AG08395 (cell line): Measurements from ENCODE around the gene ENOX1.
"Not testable (repeated sequence)": the region's sequence is repeated elsewhere in the genome, so short reads cannot be mapped to it uniquely, and the experiment has no call there.

Source experiments
- DNase-seq: peaks from one replicate; pipeline ENCODE4 v3.0.0; 2012; ENCODE audit warnings: mixed read lengths, low spot score

The ENOX1 gene

DNA sequence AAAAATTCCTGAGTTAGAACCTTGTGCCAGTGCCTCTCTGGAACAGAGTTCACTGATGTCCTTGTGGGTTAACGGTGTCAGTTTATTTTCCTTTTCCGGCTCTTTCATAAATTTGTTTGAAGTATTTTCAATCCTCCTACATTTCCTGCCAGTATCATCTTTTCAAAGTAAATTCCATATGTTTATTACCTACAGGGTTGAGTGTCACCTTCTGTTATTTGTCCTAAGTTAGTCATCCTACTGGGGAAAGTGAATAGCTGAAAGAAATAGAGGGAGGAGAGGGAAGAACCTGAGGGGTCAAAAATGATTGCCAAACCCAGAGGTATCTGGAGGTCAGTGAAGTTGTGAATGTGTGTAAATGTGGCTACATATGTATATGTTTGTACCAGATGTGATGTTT is 582.2 kb downstream of the ENOX1 start:
- no peak for DNase-seq

DNA sequence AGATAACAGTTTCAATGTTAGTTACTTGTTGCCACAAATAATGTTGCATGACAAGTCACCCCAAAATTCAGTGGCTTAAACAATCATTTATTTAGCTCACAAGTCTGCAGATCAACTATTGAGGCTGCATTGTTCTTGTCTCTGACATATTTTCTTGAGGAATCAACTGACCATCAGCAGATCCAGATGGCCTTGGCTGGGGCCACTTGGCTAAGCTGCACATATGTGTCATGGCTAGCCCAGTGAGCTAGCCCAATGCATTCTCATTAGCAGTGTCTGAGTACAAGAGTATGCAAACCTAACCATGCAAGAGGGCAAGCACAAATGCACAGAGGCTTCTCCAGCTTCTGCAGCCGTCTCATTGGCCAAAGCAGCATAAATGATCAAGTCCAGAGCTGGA is 583.0 kb downstream of the ENOX1 start:
- peak; percentile 26 for DNase-seq

DNA sequence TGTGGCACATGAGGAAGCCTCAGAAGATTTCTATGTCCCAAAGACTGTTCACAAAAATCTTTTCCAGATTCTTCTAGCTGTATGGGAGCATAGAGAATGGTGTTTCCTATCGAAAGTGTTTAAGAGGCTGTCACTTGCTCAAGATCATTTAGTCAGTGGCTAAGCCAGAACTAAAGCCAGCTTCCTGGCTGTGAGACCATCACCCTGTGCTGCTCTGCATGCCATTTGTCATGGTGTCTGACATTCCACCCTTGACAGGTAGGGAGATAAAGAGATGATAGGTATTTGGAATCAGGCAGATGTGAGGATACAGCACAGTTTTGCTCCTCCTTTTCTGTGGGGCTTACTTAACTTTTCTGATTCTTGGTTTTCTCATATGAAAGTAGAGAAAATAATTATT is 586.0 kb downstream of the ENOX1 start:
- DNase-seq, result no peak

DNA sequence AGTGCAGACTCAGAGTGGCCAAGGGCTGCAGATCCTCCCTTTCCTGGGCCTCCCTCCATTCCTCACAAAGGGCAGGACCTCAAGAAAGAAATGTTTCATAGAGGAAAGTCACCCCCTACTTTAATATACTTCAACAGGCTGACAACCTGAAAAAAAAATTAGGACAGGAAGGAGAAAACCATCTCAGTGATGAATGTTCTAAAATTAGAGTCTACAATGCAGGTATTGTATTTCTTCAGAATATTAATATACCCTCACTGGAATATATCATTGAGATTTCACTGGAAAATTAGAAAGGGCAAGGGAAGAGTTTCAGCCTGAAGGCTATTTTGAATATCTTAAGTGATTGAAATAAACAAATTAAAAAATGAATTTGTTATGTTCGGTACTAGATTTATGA is 586.5 kb downstream of the ENOX1 start:
- no peak for DNase-seq

DNA sequence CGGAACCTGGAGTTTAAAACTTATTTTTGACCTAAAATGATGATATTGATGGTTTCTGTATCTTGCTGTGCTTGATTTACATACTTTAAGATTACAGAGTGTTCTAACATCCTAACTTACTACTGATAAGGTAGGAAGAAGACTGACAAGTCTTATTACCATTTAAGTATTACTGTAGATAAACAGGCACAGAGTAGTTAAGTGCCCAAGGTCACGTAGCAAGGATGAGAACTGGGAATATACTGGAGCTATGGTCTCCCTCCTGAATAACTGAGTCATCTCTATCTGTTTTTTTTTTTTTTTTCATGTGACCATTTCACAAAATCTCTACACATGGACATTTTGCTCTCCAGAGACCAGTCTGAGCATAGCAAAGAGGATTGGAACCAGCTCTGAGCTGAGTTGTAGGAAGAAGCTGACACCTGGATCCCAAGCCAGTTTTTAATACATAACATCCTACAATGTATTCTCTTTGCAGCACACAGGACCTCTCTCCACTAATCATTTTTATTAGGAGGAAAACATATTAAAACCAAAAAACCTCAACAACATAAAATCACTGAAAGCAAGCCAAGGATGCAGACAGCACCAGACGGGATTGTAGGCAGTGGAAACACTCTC is 589.9 kb downstream of the ENOX1 start:
- peak; percentile 7 for DNase-seq

DNA sequence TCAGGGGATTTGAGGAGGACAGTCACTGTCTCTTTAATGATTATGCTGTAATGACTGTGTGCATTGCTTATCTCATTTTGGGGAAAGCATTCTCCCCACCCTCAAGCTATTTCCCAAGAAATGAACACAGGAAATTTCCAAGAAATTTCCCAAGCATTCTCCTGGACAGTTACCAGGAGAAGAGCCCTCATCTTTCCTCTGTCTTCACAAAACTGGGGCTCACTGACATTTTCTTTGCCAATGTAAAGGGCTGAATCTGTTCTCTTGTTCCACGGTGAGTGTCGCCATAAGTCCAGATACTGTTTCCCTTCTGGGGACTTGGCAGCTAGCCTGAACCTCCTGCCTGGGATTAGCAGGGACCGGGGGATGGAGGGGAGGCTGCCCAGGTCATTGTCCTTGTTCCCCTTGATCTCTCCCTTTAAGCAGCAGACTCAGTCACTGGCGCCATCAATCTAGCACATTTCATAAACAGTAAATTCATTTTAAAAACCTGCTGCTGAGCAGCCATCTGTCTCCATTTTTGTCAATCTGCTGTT is 590.6 kb downstream of the ENOX1 start:
- DNase-seq, result no peak

DNA sequence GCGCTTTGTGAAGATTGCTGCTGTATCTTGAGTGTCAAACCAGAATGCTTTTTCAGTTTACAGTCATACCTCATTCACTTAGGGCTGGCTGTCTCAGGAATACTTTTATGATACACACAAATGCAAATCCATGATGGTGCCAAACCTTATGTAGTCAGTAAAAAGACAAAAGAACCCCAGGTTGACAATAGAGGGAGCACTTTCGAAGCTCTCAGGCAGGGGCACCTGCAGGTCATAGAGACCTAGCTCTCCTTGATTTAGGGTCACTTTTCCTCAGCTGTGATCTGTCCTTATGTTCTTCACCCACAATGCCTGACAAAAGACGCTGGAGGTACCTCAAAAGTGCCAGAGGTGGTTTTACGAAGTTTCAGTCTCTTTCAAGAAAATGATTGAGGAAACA is 591.2 kb downstream of the ENOX1 start:
- DNase-seq, result no peak

DNA sequence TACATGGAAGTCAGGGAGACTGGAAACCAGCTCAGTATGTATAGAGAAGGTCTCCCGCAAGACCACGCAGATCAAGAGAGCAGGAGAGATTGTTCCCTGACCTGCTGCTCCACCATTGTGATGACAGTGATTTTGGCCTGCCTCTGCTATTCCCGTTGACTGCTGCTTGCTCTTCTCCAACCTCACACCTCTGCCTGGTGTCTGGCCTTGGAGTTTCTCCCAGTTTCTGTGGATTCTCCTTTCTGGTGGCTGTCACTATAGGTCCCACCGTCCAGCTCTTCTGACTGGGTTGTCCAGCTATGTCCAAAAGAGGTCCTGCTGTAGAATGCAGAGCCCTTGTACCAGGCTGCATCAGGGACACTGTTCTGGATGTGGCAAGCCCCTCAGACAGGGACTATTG is 591.7 kb downstream of the ENOX1 start:
- DNase-seq, result no peak

DNA sequence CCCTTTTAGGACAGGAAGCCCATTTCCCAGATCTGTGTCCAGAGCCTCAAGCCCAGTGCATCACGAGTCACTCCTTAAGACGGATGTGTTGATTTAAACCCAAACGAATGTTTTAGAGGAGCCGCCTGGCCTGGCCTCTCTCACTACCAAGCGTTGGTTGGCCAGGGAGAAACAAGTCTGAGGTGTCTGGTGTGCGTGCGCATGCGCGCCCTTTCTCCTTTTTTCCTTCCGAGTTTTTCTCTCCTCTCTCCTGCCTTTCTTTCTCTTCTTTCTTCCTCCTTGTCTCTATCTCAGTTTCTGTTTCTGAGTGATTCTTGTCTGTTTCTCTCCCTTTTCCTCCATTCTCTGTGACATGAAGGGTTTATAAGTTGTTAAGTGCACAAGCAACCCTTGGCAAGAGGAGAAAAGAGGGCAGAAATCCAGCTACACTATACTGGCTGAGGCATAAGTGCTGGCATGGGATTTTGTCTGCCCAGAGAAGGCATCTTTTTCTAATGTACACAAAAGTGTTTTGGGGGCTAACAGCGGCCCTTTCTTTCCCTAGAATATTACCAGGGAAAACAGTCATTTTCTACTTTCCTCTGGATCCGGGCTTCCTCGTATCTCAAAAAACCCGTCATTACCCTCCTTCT is 592.9 kb downstream of the ENOX1 start:
- no peak for DNase-seq

DNA sequence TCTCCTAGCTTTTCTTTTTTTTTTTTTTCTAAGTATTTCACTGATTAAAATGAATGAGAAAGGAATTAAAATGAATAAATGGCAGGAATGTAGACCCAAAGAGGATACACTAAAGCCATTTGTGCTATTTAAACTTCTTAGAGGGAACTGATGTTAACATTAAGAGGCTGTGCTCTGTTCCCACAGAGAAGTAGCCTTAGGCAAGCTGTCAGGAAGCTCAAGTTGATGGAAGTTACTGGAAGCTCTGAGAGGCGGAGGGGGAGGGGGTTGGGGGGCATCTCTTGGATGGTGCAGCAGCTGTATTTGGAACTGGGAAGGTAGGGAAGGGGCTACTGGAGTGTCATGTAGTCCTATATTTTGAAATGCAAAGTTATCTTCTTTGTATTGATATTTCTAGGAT is 595.2 kb downstream of the ENOX1 start:
- DNase-seq, result no peak

DNA sequence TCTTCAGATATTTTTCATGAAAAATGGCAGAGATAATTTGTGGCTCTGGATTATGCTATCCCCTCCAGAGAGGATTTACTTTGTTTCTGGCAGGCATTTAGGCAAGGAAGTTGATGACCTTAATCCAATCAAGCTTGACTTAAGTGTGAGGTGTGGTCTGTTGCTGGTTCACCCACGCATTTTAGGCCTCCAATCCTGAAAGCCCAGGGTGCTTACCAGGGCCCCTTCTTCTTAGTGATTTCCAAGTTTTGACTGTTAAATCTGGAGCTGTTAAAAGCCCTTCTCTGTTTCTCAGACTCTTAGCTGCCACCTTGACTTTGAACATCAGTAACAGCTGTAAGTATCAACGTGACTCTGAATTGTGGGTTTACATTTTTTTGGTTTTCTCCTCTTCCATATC is 601.5 kb downstream of the ENOX1 start:
- DNase-seq, result no peak

DNA sequence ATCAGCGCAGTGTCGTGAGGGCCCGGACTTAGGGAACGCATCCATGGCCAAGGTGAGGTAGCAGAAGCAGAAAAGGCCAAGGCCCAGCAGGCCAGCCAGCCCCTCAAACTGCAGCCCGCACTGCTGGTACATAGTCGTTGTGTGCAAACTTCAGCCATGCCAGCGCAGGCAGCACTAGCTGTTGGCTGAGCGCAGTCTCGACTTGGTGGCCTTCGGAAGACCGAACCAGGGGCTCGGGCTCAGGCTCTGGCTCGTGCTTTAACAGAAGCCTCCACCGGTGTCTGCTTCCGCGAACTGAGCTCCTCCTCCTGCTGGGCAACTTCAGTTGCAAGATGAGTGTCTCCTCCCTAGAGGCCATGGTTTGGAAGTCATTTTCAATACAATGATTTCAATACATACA is 605.9 kb downstream of the ENOX1 start:
- DNase-seq, result no peak

DNA sequence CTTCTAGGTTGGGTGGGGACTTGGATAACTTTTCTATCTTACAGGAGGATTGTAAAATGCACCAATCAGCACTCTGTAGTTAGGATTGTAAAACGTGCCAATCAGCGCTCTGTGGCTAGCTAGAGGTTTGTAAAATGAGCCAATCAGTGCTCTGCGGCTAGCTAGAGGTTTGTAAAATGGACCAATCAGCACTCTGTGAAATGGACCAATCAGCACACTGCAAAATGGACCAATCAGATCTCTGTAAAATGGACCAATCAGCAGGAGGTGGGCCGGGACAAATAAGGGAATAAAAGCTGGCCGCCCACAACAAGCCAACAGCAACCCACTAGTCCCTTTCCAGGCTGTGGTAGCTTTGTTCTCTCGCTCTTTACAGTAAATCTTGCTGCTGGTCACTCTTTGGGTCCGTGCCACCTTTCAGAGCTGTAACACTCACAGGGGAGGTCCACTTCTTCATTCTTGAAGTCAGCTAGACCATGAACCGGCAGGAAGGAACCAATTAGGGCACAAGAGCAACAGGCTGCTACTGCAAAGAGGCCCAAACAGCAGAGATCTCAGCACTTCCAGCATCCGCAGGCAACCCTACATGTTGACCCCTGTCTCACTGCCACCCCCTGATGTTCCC is 606.6 kb downstream of the ENOX1 start:
- DNase-seq, result no peak

DNA sequence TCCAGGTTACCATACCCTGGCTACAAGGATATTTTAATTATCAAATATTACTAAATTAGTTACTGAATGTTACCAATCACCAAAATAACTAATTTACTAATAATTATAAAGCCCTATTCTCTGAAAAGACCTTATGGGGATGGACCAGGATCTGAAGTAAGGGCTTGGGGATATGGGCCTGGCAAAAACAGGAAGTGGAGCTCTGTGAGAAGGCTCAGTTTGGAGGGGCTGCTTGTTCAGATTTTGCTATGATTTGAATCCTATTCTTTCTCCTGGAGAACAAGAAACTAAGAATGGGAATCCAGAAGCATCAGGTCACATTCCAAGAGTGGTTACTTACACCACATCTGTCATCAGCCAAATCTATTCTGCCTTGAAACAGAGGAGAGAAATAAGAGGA is 615.3 kb downstream of the ENOX1 start:
- no peak for DNase-seq

DNA sequence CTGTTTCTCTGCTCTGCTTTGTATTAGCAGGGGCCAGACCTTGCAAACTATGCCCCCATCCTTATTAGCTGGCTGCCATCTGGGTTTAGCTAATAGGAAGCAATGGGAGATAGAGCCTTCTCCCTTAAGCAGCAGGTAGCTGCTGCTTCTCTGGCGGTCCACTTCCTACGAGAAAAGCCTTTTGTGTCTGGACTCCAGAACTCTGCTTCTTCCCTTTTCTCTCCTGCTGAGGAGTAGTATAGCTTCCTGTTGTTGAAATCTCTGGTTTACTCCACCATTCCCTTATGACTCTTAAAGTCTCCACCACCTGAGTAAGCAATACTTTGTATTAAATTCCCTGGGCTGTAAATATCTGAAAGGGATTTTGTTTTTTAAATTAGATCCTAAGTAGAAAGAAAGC is 616.3 kb downstream of the ENOX1 start:
- no peak for DNase-seq

DNA sequence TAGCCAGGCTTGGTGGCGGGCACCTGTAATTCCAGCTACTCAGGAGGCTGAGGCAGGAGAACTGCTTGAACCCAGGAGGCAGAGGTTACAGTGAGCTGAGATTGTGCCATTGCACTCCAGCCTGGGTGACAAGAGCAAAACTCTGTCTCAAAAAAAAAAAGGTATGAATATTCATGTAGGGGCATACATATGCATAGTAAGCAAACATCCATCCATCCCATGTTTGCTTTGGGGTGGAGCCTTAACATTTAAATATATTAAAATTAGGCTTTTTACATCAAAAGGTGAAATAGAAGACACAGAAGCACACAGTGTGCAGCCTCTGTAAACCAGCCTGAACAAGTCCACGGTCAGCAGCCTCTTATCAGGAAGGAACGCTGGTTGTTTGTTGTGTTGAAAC is 618.3 kb downstream of the ENOX1 start:
- DNase-seq, result not testable (repeated sequence)

DNA sequence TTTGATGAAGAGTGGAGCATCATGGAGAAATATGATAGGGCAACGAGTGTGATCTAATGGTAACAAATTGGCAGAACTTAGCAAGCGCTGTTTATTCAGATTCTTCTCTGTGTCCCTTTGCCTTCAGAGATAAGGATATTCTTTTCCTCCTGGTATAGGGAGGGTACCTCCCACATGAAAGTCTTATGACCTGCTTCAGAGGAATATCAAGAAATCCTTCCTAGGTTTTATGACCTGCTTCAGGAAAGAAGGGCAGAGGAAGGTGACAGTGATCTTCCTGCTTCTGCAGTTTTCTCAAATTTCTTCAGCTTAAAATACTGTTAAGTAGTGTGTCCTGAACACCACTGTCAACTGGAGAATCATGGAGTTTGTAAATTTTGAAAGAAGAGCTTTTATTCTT is 619.0 kb downstream of the ENOX1 start:
- no peak for DNase-seq

DNA sequence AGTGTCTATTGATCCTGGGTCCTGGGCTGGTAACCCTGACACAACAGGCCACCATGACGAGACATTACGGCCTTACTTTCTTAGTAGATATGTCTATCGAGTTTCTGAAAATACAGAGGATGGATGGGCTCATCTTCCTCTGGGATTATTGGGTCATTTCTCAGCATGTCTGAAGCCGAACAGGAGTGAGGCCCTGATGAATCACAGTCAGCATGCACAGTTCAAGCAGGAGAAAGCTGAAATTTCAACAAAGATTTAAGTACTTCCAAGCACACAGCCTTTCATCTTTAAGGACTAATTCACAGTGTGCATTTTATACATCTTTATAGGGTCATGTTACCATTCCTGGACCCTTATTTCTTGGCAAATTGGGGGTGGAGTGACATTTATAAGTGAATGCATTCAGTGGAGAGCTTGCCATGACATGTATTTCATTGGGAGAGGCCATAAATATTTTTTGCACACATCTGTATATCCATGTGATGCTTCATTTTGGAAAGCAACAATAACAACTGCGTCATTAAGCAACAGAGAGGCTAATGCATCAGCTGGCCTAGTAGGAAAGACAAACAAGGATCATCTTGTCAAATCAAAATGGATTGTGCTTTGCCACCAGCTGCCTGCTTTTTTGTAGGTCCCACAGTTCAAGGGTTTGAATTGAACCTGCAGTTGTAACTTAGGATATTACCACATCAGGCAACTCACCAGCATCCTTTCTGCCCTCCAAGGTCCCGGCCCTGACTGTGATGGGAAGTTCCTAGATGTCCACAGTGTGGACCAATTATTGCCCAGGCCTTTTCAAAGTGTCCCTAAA is 619.9 kb downstream of the ENOX1 start:
- no peak for DNase-seq
